ENCODE results near the gene DMRT1. TPM values are rescaled to one million over a fixed set of nuclear protein-coding genes. Genes with fewer than 3 reads are reported as not detected.

The DMRT1 gene
- total RNA-seq, 1 experiment from 2014 or later, result not detected

- ChIA-PET POLR2A (interaction anchor here (1.8 kb wide), 1 partner anchor 10 kb away, joined by 6 read pairs; no protein-coding TSS in a partner anchor), CTCF (interaction anchor here (0.8 to 3.1 kb wide), 9 partner anchors 8 to 86 kb away, joined by 3 to 17 read pairs (median 6); no protein-coding TSS in a partner anchor)
- peaks cover 98% of the 10 kb centered on the region for H3K27me3 Mint-ChIP-seq (ENCODE audit: low read depth)
- H3K4me1 Mint-ChIP-seq, result peaks cover 57% of the 10 kb centered on the region
- DNase-seq (ENCODE audit: low spot score) (no peak), ATAC-seq (no peak)
- no peaks in the 10 kb centered on the region for H3K36me3 Mint-ChIP-seq
- H3K9me3 Mint-ChIP-seq, result no peaks in the 10 kb centered on the region
- H3K4me3 Mint-ChIP-seq, result peak overlapping the region; percentile 60
- TF ChIP-seq, protein P1, sequence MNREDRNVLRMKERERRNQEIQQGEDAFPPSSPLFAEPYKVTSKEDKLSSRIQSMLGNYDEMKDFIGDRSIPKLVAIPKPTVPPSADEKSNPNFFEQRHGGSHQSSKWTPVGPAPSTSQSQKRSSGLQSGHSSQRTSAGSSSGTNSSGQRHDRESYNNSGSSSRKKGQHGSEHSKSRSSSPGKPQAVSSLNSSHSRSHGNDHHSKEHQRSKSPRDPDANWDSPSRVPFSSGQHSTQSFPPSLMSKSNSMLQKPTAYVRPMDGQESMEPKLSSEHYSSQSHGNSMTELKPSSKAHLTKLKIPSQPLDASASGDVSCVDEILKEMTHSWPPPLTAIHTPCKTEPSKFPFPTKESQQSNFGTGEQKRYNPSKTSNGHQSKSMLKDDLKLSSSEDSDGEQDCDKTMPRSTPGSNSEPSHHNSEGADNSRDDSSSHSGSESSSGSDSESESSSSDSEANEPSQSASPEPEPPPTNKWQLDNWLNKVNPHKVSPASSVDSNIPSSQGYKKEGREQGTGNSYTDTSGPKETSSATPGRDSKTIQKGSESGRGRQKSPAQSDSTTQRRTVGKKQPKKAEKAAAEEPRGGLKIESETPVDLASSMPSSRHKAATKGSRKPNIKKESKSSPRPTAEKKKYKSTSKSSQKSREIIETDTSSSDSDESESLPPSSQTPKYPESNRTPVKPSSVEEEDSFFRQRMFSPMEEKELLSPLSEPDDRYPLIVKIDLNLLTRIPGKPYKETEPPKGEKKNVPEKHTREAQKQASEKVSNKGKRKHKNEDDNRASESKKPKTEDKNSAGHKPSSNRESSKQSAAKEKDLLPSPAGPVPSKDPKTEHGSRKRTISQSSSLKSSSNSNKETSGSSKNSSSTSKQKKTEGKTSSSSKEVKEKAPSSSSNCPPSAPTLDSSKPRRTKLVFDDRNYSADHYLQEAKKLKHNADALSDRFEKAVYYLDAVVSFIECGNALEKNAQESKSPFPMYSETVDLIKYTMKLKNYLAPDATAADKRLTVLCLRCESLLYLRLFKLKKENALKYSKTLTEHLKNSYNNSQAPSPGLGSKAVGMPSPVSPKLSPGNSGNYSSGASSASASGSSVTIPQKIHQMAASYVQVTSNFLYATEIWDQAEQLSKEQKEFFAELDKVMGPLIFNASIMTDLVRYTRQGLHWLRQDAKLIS (CRISPR knock-in tag; IDR thresholded peaks at IDR 0.05; ENCODE audit: borderline replicate concordance), result no peak
- TF ChIP-seq JAZF1 (CRISPR knock-in tag; IDR thresholded peaks at IDR 0.05), result no peak
- TF ChIP-seq ESRRA (CRISPR knock-in tag; IDR thresholded peaks at IDR 0.05; ENCODE audit: borderline replicate concordance), result no peak
- no peak for TF ChIP-seq ZNF263 (CRISPR knock-in tag; IDR thresholded peaks at IDR 0.05; ENCODE audit: low read depth)
- no peak for TF ChIP-seq FOXP1 (CRISPR knock-in tag; IDR thresholded peaks at IDR 0.05; ENCODE audit: borderline replicate concordance)
- TF ChIP-seq ELF4 (CRISPR knock-in tag; IDR thresholded peaks at IDR 0.05; ENCODE audit: low read depth), result no peak
- no peak for TF ChIP-seq NFYB (CRISPR knock-in tag; conservative IDR thresholded peaks at IDR 0.05; ENCODE audit: low read depth)
- no peak for TF ChIP-seq KAT7 (CRISPR knock-in tag; IDR thresholded peaks at IDR 0.05; ENCODE audit: borderline replicate concordance)
- no peak for TF ChIP-seq ZNF121 (CRISPR knock-in tag; IDR thresholded peaks at IDR 0.05)
- TF ChIP-seq NFATC4 (CRISPR knock-in tag; IDR thresholded peaks at IDR 0.05), result no peak
- H3K27ac Mint-ChIP-seq, result no peak overlapping the region
These were observed 136.6 kb downstream of the DMRT1 start for GRCh38 chr9:977838-978830.

GRCh38 chr9:979983-980382, 138.5 kb downstream of the DMRT1 start:
- TF ChIP-seq, protein P2, sequence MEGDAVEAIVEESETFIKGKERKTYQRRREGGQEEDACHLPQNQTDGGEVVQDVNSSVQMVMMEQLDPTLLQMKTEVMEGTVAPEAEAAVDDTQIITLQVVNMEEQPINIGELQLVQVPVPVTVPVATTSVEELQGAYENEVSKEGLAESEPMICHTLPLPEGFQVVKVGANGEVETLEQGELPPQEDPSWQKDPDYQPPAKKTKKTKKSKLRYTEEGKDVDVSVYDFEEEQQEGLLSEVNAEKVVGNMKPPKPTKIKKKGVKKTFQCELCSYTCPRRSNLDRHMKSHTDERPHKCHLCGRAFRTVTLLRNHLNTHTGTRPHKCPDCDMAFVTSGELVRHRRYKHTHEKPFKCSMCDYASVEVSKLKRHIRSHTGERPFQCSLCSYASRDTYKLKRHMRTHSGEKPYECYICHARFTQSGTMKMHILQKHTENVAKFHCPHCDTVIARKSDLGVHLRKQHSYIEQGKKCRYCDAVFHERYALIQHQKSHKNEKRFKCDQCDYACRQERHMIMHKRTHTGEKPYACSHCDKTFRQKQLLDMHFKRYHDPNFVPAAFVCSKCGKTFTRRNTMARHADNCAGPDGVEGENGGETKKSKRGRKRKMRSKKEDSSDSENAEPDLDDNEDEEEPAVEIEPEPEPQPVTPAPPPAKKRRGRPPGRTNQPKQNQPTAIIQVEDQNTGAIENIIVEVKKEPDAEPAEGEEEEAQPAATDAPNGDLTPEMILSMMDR (IDR thresholded peaks at IDR 0.05), result no peak
- no peak for TF ChIP-seq CREM (CRISPR knock-in tag; IDR thresholded peaks at IDR 0.05)
- no peak for TF ChIP-seq USF1 (CRISPR knock-in tag; IDR thresholded peaks at IDR 0.05)
- TF ChIP-seq ELF4 (CRISPR knock-in tag; IDR thresholded peaks at IDR 0.05; ENCODE audit: low read depth), result no peak
- TF ChIP-seq MAX (CRISPR knock-in tag; IDR thresholded peaks at IDR 0.05), result no peak
- H3K27me3 Mint-ChIP-seq (ENCODE audit: low read depth), result peaks cover 98% of the 10 kb centered on the region
- ATAC-seq, result no peak
- H3K27ac Mint-ChIP-seq, result no peak overlapping the region
- no peaks in the 10 kb centered on the region for H3K36me3 Mint-ChIP-seq
- DNase-seq (ENCODE audit: low spot score), result no peak
- no peaks in the 10 kb centered on the region for H3K9me3 Mint-ChIP-seq
- no peak overlapping the region for H3K4me3 Mint-ChIP-seq
- ChIA-PET CTCF (interaction anchor here (0.9 to 3.4 kb wide), 2 partner anchors 10 to 87 kb away, joined by 4 to 31 read pairs; no protein-coding TSS in a partner anchor), POLR2A (no interaction called here)
- peaks cover 38% of the 10 kb centered on the region for H3K4me1 Mint-ChIP-seq
